ENCODE data around the gene GMPS. TPM values are rescaled to one million over a fixed set of nuclear protein-coding genes. Genes with fewer than 3 reads are reported as not detected.

The GMPS gene
- total RNA-seq, 2 donors from 2014 or later, result 18.5 to 20.2 TPM

DNA sequence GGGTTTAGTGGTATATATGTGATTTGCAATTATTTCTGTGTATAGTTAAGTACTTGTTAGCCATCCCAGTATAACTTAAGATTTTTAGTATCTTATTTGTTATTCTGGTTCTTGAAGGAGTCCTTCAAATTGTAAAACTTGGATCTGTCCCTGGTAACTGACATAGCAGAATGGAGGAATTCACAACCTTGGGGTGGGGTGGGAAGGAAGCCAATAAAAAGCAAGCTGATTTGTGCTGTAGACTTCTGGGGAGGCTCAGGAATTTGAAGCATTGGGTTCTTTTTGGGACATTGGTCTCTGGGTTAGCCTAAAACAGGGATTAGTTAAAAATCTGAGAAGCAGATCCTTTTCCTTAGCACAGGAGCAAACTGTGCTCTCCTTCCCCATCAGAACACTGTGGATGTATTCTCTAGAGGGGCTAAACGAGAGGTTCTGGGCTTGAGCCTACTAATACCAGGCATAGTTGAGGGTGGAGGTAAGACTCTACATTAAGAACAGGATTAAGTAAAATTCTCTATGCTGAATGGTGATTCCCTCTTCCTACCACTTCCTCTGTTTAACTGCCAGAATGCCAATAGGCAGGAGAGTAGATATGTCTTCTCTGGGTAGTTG is 42.2 kb downstream of the GMPS start:
- Histone ChIP-seq H3K9me3 (no peaks in the 10 kb centered on the region), H3K4me3 (no peak overlapping the region), H3K4me1 (no peaks in the 10 kb centered on the region), H3K27ac (no peak overlapping the region), H3K27me3 (no peaks in the 10 kb centered on the region), H3K36me3 (replicated peaks in 1 of 2; ENCODE audit: insufficient read depth in 1 of 2, low read depth in 2 of 2) (peaks cover 0 to 13% of the 10 kb centered on the region in 2 donors)
- DNase-seq (no peak), ATAC-seq (no peak)
- WGBS, 2 donors, result 85 to 100% methylated on average over 1 of the region's 1 CpG
- TF ChIP-seq, protein P1, sequence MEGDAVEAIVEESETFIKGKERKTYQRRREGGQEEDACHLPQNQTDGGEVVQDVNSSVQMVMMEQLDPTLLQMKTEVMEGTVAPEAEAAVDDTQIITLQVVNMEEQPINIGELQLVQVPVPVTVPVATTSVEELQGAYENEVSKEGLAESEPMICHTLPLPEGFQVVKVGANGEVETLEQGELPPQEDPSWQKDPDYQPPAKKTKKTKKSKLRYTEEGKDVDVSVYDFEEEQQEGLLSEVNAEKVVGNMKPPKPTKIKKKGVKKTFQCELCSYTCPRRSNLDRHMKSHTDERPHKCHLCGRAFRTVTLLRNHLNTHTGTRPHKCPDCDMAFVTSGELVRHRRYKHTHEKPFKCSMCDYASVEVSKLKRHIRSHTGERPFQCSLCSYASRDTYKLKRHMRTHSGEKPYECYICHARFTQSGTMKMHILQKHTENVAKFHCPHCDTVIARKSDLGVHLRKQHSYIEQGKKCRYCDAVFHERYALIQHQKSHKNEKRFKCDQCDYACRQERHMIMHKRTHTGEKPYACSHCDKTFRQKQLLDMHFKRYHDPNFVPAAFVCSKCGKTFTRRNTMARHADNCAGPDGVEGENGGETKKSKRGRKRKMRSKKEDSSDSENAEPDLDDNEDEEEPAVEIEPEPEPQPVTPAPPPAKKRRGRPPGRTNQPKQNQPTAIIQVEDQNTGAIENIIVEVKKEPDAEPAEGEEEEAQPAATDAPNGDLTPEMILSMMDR (IDR thresholded peaks at IDR 0.05), result no peak
- no peak for TF ChIP-seq POLR2A (IDR thresholded peaks at IDR 0.05)
- intact Hi-C loops (cut with DNase I), result no loop called here

DNA sequence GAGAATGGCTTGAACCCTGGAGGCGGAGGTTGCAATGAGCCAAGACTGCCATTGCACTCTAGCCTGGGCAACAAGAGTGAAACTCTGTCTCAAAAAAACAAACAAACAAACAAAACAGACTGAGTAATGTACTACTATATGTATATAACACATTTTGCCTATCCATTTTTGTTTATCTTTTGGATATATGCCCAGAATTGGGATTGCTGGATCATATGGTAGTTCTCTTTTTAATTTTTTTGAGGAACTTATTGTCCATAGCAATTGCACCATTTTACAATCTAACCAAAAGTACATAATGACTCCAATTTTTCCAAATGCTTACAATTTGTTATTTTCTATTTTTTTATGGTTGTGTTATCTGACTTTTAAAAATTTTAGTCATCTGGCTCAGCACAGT is 47.3 kb downstream of the GMPS start:
- ATAC-seq, result no peak
- WGBS, 2 donors, result 100% methylated on average over 1 of the region's 1 CpG
- intact Hi-C loops (cut with DNase I), result no loop called here

DNA sequence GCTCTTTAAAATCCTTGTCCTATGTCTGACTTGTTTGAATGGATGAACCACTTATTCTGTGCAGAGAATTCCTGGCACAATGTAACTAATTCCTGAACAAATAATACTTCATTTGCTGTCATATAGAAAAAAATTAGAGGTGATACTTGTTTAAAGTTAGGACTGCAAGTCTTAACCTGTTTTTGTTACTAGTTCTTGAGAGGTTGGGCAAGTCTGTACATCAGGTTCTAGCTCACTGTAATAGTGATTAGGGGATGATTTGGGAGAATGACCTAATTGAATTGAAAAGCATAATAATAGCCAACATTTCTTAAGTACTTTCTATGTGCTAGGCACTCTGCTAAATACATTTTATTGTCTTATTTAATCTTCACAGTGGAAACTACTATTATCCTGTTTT is 49.3 kb downstream of the GMPS start:
- no peaks in the 10 kb centered on the region for H3K9me3 ChIP-seq
- peaks cover 0 to 22% of the 10 kb centered on the region in 2 donors for H3K36me3 ChIP-seq (replicated peaks in 1 of 2; ENCODE audit: insufficient read depth in 1 of 2, low read depth in 2 of 2)
- intact Hi-C loops (cut with DNase I), result no loop called here
- H3K27ac ChIP-seq, result no peak overlapping the region
- H3K27me3 ChIP-seq, result no peaks in the 10 kb centered on the region
- TF ChIP-seq POLR2A (IDR thresholded peaks at IDR 0.05), result no peak
- TF ChIP-seq, protein P1 (IDR thresholded peaks at IDR 0.05), result no peak
- no peak for ATAC-seq
- no peak for DNase-seq
- H3K4me3 ChIP-seq, result no peak overlapping the region
- H3K4me1 ChIP-seq, result no peaks in the 10 kb centered on the region

More for the DNA sequence above, 47.3 kb downstream of the GMPS start:
- Histone ChIP-seq H3K9me3 (no peaks in the 10 kb centered on the region), H3K4me3 (no peak overlapping the region), H3K4me1 (no peaks in the 10 kb centered on the region), H3K27ac (no peak overlapping the region), H3K27me3 (no peaks in the 10 kb centered on the region), H3K36me3 (replicated peaks in 1 of 2; ENCODE audit: insufficient read depth in 1 of 2, low read depth in 2 of 2) (peaks cover 0 to 17% of the 10 kb centered on the region in 2 donors)
- no peak for DNase-seq
- TF ChIP-seq POLR2A (IDR thresholded peaks at IDR 0.05), result no peak
- TF ChIP-seq, protein P1 (IDR thresholded peaks at IDR 0.05), result no peak

DNA sequence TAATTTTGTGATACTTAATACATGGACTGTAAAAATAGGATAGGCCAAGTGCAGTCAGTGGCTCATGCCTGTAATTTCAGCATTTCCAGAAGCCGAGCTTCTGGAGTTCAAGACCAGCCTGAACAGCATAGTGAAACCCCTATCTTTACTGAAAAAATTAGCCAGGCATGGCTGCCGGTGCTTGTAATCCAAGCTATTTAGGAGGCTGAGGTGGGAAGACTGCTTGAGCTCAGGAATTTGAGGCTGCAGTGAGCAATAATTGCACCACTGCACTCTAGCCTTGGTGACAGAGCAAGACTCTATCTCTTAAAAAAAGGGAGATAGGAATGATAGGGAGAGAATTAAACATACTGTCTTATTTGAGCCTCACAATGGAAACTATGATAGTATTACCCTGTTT is 51.0 kb downstream of the GMPS start:
- ATAC-seq, result no peak
- no peaks in the 10 kb centered on the region for H3K4me1 ChIP-seq

More for the DNA sequence above, 51.0 kb downstream of the GMPS start:
- WGBS, 2 donors, result 87 to 100% methylated on average over 2 of the region's 2 CpGs
- no peak for DNase-seq
- Histone ChIP-seq H3K4me3 (no peak overlapping the region), H3K9me3 (no peaks in the 10 kb centered on the region), H3K27ac (no peak overlapping the region), H3K27me3 (no peaks in the 10 kb centered on the region), H3K36me3 (replicated peaks in 1 of 2; ENCODE audit: insufficient read depth in 1 of 2, low read depth in 2 of 2) (peaks cover 0 to 18% of the 10 kb centered on the region in 2 donors)
- TF ChIP-seq POLR2A (IDR thresholded peaks at IDR 0.05), result no peak
- TF ChIP-seq, protein P1 (IDR thresholded peaks at IDR 0.05), result no peak
- intact Hi-C loops (cut with DNase I), result no loop called here
